Pulmonary artery endothelial cell (primary cell): ENCODE results near the gene RNU6-1. TPM values are rescaled to one million over a fixed set of nuclear protein-coding genes. Genes with fewer than 3 reads are reported as not detected.

Experiments
- DNase-seq: peaks from one replicate; pipeline ENCODE4 v3.0.0-alpha.2; 2011; ENCODE audit warnings: low read depth, low spot score
- total RNA-seq: library from RNA; depleted of rRNA; stranded (reverse); fragments of >200 nt; gene quantifications from 2 replicates; pipeline ENCODE4 v1.2.3, GENCODE V29; 2014

The RNU6-1 gene
- total RNA-seq, 1 donor from 2014 or later, result not detected

GRCh38 chr15:67859331-67859946 is 19.6 kb upstream of the RNU6-1 start:
- no peak for DNase-seq

GRCh38 chr15:67857220-67857619 is 17.4 kb upstream of the RNU6-1 start:
- DNase-seq, result no peak

GRCh38 chr15:67855842-67856241 is 16.0 kb upstream of the RNU6-1 start:
- DNase-seq, result no peak

- DNase-seq, result no peak
Observed at GRCh38 chr15:67854358-67854757, 14.5 kb upstream of the RNU6-1 start.

GRCh38 chr15:67853454-67853853 is 13.6 kb upstream of the RNU6-1 start:
- DNase-seq, result no peak

GRCh38 chr15:67852418-67852817 is 12.6 kb upstream of the RNU6-1 start:
- DNase-seq, result no peak

DNA sequence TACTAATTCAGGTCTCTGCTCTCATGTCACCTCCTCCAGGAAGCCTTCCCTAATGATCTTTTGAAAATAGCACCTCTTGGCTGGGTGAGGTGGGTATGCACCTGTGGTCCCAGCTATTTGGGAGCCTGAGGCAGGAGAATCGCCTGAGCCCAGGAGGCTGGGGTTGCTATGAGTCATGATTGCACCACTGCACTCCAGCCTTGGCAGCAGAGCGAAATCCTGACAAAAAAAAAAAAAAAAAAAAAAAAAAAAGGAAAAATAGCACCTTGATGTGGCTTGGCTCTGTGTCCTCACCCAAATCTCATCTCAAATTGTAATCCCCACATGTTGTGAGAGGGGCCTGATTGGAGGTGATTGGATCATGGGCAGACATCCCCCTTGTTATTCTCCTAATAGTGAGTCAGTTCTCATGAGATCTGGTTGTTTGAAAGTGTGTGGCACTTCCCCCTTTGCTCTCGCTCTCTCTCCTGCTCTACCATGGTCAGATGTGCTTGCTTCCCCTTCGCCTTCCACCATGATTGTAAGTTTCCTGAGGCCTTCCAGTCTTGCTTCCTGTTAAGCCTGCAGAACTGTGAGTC is 11.2 kb upstream of the RNU6-1 start:
- no peak for DNase-seq

DNA sequence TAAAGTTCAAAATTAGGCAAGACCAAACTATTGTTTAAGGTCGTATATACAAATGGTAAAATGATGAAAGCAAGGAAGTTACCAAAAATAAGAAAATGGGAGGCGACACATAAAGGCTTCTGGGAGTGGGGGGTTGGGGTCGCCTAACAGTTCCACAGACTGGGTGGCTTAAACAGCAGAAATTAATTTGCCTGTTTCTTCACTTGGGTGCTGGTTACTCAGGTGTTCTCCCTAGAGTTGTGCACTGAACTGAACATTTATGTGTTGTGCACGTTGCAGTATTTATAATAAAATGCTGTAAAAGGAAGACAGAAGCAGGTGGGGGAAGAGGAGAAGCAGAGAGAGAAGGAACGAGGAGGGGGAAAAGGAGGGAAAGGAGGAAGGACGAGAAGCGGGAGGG is 10.5 kb upstream of the RNU6-1 start:
- DNase-seq, result no peak

DNA sequence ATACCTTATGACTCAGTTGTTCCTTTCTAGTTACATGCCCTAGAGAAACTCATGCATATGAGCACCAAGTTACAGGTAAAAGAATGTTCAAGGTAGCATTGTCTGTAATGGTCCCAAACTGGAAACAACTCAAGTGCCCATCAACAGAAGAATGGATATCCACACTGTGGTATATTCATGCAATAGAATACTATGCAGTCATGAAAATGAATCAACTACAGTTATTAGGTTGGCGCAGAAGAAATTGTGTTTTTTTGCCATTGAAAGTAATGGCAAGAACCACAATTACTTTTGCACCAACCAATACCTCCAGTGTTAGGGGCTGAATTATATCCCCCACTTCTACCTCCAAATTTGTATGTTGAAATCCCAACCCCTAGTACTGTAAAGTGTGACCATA is 9.7 kb upstream of the RNU6-1 start:
- no peak for DNase-seq

DNA sequence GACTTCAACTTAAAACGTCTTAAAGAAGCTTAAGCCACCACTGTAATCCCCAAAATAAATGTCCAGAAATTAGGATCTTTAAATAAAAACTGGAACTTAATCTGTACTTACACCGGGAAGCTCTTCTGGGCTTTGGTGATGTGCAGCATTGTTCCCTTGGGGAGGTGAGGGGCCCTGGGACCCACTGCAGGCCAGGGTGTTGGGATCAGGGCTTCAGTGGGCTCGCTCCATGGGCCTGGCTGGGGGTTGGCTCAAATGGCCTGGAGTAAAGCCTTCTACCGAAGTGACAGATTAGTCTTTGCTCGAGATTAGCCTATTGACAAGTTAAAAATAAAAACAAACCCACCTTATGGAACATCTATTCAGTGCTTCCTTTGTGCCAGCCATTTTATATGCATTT is 6.1 kb upstream of the RNU6-1 start:
- DNase-seq, result no peak

DNA sequence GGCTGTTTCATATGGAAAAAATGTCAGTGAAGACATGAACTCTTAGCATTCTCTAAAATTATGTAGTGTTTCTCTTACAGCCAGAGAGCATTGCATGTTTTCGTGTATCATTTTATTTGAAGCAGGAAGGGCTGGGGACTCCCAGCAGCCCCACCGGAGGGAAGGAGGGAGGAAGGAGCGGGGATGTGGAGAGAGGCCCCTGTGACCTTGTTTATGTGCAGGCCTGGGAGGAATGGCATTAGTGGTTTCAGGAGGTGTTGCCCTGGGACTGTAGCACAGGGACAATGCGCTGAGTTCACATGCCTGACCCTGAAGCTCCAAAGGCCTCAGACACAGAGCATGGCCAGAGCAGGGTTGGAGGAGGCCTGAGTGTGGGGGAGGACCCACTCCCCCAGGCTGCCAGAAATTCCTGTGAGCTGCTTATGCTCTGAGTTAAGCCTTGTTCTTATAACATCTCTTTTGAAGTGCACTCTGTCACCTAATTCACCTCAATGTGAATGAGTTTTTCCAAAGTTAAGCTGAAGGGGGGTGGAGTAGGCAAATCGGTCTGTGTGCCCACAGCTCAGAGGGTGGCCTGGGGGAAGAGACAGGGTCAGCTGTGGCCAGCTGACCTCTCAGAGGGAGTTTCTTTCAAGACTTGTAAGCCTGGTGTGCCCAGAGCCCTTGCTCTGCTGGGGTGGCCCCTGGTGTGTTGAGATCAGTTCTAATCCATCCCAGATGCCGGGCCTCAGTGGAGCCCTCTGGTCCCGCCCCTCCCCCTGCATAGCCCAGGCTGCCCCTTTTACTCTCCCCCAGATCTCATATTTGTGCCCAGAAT is 3.9 kb upstream of the RNU6-1 start:
- DNase-seq, result no peak

DNA sequence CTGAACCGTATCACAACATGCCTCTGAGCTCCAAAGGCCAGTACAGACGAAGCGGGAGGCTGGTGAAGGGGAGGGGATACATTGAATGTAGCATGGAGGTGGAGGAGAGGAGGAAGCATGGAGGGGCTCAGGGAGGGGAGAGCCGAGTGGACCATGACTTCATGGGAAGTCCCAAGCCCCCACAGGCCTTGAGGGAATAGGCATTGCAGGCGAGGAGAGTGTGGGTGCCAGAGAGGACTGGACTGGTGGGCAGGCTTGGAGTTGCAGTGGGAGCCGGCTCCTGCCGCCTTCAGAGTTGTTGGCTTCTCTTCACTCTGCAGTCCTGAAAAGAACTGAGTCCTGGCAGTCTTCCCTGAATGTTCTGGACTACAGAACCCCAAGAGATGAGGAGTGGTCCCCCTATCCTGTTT is 3.3 kb upstream of the RNU6-1 start:
- DNase-seq, result no peak

- no peak for DNase-seq
Observed at GRCh38 chr15:67841513-67841762, 1.6 kb upstream of the RNU6-1 start.

GRCh38 chr15:67840749-67841512 is 1.1 kb upstream of the RNU6-1 start:
- no peak for DNase-seq

GRCh38 chr15:67839499-67839928 is 331 bp downstream of the RNU6-1 start:
- DNase-seq, result no peak

GRCh38 chr15:67838789-67839332 is 984 bp downstream of the RNU6-1 start:
- DNase-seq, result no peak

DNA sequence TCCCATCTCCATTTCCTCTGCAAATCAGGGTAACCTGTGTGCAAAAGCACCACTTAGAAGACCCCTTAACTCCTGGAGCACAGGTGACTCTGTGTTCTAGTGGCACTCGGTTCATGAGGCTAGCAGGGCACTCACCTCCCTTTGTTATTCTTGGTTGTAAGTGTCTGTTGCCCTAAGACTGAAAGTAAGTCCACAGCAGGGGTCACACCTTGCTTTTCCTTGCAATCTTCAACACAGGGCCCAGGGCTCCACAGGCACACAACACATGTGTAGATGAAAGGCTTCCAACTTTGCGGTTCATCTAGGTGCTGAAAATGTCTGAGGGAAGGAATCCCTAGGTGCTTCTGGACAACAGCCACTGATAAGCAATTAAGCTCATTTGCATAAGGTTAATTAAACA is 2.9 kb downstream of the RNU6-1 start:
- DNase-seq, result no peak

- DNase-seq, result no peak
Observed at GRCh38 chr15:67836477-67836876, 3.4 kb downstream of the RNU6-1 start.

GRCh38 chr15:67836134-67836455 is 3.8 kb downstream of the RNU6-1 start:
- DNase-seq, result no peak

GRCh38 chr15:67835297-67836133 is 4.3 kb downstream of the RNU6-1 start:
- no peak for DNase-seq

DNA sequence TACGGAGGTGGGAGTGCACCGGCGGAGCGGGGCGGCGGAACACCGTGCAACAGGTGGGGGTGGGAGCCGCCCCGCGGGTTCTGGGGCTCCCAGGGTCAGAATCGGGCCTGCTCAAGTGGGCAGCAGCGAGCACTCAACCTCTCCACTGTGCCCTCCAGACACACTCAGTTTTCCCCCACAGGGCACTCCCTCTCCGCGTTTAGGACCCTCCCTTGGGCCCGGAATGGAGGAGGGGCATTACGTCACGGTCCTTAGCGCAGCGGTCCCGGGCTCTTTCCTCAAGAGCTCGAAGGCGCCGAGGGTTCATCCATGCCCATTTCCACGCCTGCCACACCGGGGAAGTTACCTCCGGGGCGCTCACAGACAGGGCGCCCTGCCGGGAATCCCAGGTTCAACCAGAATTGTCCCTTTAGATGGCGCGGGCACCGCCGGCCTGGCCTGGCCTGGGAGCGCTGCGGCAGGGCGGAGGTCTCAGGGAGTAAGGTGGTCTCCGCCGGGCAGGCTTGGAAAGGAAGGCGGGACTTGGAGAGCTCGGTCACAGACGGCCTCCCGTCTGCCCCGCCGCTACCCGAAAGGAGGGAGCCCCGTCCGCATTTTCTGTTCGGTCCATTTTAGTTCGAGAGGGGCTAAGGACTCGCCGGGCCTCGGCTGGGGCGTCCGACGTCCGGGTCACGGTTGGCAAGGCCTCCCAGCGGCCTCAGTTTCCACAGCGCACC is 5.1 kb downstream of the RNU6-1 start:
- DNase-seq, result no peak
